ENCODE measurements around the gene TBX4. TPM values are rescaled to one million over a fixed set of nuclear protein-coding genes. Genes with fewer than 3 reads are reported as not detected.
"Not testable (repeated sequence)": the region's sequence is repeated elsewhere in the genome, so short reads cannot be mapped to it uniquely, and the experiment has no call there.

Gene TBX4
- polyA plus RNA-seq, 2 donors = 0.01 TPM; not detected in 1

- H3K27ac ChIP-seq (ENCODE audit: low read depth in 2 of 2, low read length in 1 of 2) = no peak overlapping the region
- H3K36me3 ChIP-seq (ENCODE audit: control insufficient read depth in 2 of 2, insufficient read depth in 2 of 2, low read length in 1 of 2) = no peaks in the 10 kb centered on the region
- H3K9me3 ChIP-seq (ENCODE audit: control insufficient read depth in 2 of 2, insufficient read depth in 1 of 2, low read depth in 1 of 2, low read length in 1 of 2) = no peaks in the 10 kb centered on the region
- no peaks in the 10 kb centered on the region for H3K4me1 ChIP-seq (ENCODE audit: control insufficient read depth in 2 of 2, insufficient read depth in 2 of 2, low read length in 1 of 2)
- no peaks in the 10 kb centered on the region for H3K27me3 ChIP-seq (ENCODE audit: control insufficient read depth in 1 of 2, insufficient read depth in 2 of 2, low read length in 2 of 2)
- H3K4me3 ChIP-seq (ENCODE audit: low read depth in 1 of 2, low read length in 2 of 2) = no peak overlapping the region
- WGBS, 2 donors = 61 to 68% methylated on average over 3 of the region's 3 CpGs
Observed at GRCh38 chr17:61503961-61504360, 51.7 kb downstream of the TBX4 start.

GRCh38 chr17:61504697-61505096, 52.5 kb downstream of the TBX4 start:
- H3K4me3 ChIP-seq (ENCODE audit: low read depth in 1 of 2, low read length in 2 of 2) = no peak overlapping the region
- no peaks in the 10 kb centered on the region for H3K9me3 ChIP-seq (ENCODE audit: control insufficient read depth in 2 of 2, insufficient read depth in 1 of 2, low read depth in 1 of 2, low read length in 1 of 2)
- 25 to 41% methylated on average over 2 of the region's 2 CpGs for WGBS, 2 donors
- no peaks in the 10 kb centered on the region for H3K27me3 ChIP-seq (ENCODE audit: control insufficient read depth in 1 of 2, insufficient read depth in 2 of 2, low read length in 2 of 2)
- no peaks in the 10 kb centered on the region for H3K4me1 ChIP-seq (ENCODE audit: control insufficient read depth in 2 of 2, insufficient read depth in 2 of 2, low read length in 1 of 2)
- H3K36me3 ChIP-seq (ENCODE audit: control insufficient read depth in 2 of 2, insufficient read depth in 2 of 2, low read length in 1 of 2) = no peaks in the 10 kb centered on the region
- no peak overlapping the region for H3K27ac ChIP-seq (ENCODE audit: low read depth in 2 of 2, low read length in 1 of 2)

- WGBS, 2 donors = 67 to 72% methylated on average over 11 of the region's 11 CpGs
- no peaks in the 10 kb centered on the region for H3K9me3 ChIP-seq (ENCODE audit: control insufficient read depth in 2 of 2, insufficient read depth in 1 of 2, low read depth in 1 of 2, low read length in 1 of 2)
- no peak overlapping the region for H3K4me3 ChIP-seq (ENCODE audit: low read depth in 1 of 2, low read length in 2 of 2)
- H3K4me1 ChIP-seq (ENCODE audit: control insufficient read depth in 2 of 2, insufficient read depth in 2 of 2, low read length in 1 of 2) = no peaks in the 10 kb centered on the region
- H3K27ac ChIP-seq (ENCODE audit: low read depth in 2 of 2, low read length in 1 of 2) = no peak overlapping the region
- no peaks in the 10 kb centered on the region for H3K36me3 ChIP-seq (ENCODE audit: control insufficient read depth in 2 of 2, insufficient read depth in 2 of 2, low read length in 1 of 2)
- no peaks in the 10 kb centered on the region for H3K27me3 ChIP-seq (ENCODE audit: control insufficient read depth in 1 of 2, insufficient read depth in 2 of 2, low read length in 2 of 2)
Observed at GRCh38 chr17:61505846-61506627, 53.8 kb downstream of the TBX4 start.

GRCh38 chr17:61507383-61508066, 55.3 kb downstream of the TBX4 start:
- no peaks in the 10 kb centered on the region for H3K4me1 ChIP-seq (ENCODE audit: control insufficient read depth in 2 of 2, insufficient read depth in 2 of 2, low read length in 1 of 2)
- H3K4me3 ChIP-seq (ENCODE audit: low read depth in 1 of 2, low read length in 2 of 2) = no peak overlapping the region
- H3K9me3 ChIP-seq (ENCODE audit: control insufficient read depth in 2 of 2, insufficient read depth in 1 of 2, low read depth in 1 of 2, low read length in 1 of 2) = no peaks in the 10 kb centered on the region
- H3K27ac ChIP-seq (ENCODE audit: low read depth in 2 of 2, low read length in 1 of 2) = no peak overlapping the region
- 79 to 80% methylated on average over 9 of the region's 9 CpGs for WGBS, 2 donors
- H3K36me3 ChIP-seq (ENCODE audit: control insufficient read depth in 2 of 2, insufficient read depth in 2 of 2, low read length in 1 of 2) = no peaks in the 10 kb centered on the region
- H3K27me3 ChIP-seq (ENCODE audit: control insufficient read depth in 1 of 2, insufficient read depth in 2 of 2, low read length in 2 of 2) = no peaks in the 10 kb centered on the region

- no peak overlapping the region for H3K4me3 ChIP-seq (ENCODE audit: low read depth in 1 of 2, low read length in 2 of 2)
- no peaks in the 10 kb centered on the region for H3K27me3 ChIP-seq (ENCODE audit: control insufficient read depth in 1 of 2, insufficient read depth in 2 of 2, low read length in 2 of 2)
- no peaks in the 10 kb centered on the region for H3K36me3 ChIP-seq (ENCODE audit: control insufficient read depth in 2 of 2, insufficient read depth in 2 of 2, low read length in 1 of 2)
- H3K9me3 ChIP-seq (ENCODE audit: control insufficient read depth in 2 of 2, insufficient read depth in 1 of 2, low read depth in 1 of 2, low read length in 1 of 2) = no peaks in the 10 kb centered on the region
- no peak overlapping the region for H3K27ac ChIP-seq (ENCODE audit: low read depth in 2 of 2, low read length in 1 of 2)
- H3K4me1 ChIP-seq (ENCODE audit: control insufficient read depth in 2 of 2, insufficient read depth in 2 of 2, low read length in 1 of 2) = no peaks in the 10 kb centered on the region
- 46 to 54% methylated on average over 5 of the region's 5 CpGs for WGBS, 2 donors
Observed at GRCh38 chr17:61508912-61509311, 56.7 kb downstream of the TBX4 start.

GRCh38 chr17:61509454-61509853, 57.2 kb downstream of the TBX4 start:
- H3K27me3 ChIP-seq (ENCODE audit: control insufficient read depth in 1 of 2, insufficient read depth in 2 of 2, low read length in 2 of 2); H3K27ac ChIP-seq (ENCODE audit: low read depth in 2 of 2, low read length in 1 of 2); H3K4me3 ChIP-seq (ENCODE audit: low read depth in 1 of 2, low read length in 2 of 2); H3K4me1 ChIP-seq (ENCODE audit: control insufficient read depth in 2 of 2, insufficient read depth in 2 of 2, low read length in 1 of 2); H3K36me3 ChIP-seq (ENCODE audit: control insufficient read depth in 2 of 2, insufficient read depth in 2 of 2, low read length in 1 of 2); H3K9me3 ChIP-seq (ENCODE audit: control insufficient read depth in 2 of 2, insufficient read depth in 1 of 2, low read depth in 1 of 2, low read length in 1 of 2): not testable (repeated sequence)
- WGBS, 2 donors = 64 to 79% methylated on average over 5 of the region's 5 CpGs

GRCh38 chr17:61510237-61510636, 58.0 kb downstream of the TBX4 start:
- 76 to 78% methylated on average over 6 of the region's 6 CpGs for WGBS, 2 donors
- Histone ChIP-seq H3K27me3 (ENCODE audit: control insufficient read depth in 1 of 2, insufficient read depth in 2 of 2, low read length in 2 of 2) (no peaks in the 10 kb centered on the region), H3K4me3 (ENCODE audit: low read depth in 1 of 2, low read length in 2 of 2) (no peak overlapping the region), H3K9me3 (ENCODE audit: control insufficient read depth in 2 of 2, insufficient read depth in 1 of 2, low read depth in 1 of 2, low read length in 1 of 2) (no peaks in the 10 kb centered on the region), H3K27ac (ENCODE audit: low read depth in 2 of 2, low read length in 1 of 2) (no peak overlapping the region), H3K36me3 (ENCODE audit: control insufficient read depth in 2 of 2, insufficient read depth in 2 of 2, low read length in 1 of 2) (no peaks in the 10 kb centered on the region), H3K4me1 (ENCODE audit: control insufficient read depth in 2 of 2, insufficient read depth in 2 of 2, low read length in 1 of 2) (no peaks in the 10 kb centered on the region)

GRCh38 chr17:61510991-61511390, 58.8 kb downstream of the TBX4 start:
- no peaks in the 10 kb centered on the region for H3K27me3 ChIP-seq (ENCODE audit: control insufficient read depth in 1 of 2, insufficient read depth in 2 of 2, low read length in 2 of 2)

GRCh38 chr17:61511480-61512182, 59.4 kb downstream of the TBX4 start:
- Histone ChIP-seq H3K4me3 (ENCODE audit: low read depth in 1 of 2, low read length in 2 of 2) (no peak overlapping the region), H3K27me3 (ENCODE audit: control insufficient read depth in 1 of 2, insufficient read depth in 2 of 2, low read length in 2 of 2) (no peaks in the 10 kb centered on the region), H3K4me1 (ENCODE audit: control insufficient read depth in 2 of 2, insufficient read depth in 2 of 2, low read length in 1 of 2) (no peaks in the 10 kb centered on the region), H3K9me3 (ENCODE audit: control insufficient read depth in 2 of 2, insufficient read depth in 1 of 2, low read depth in 1 of 2, low read length in 1 of 2) (no peaks in the 10 kb centered on the region), H3K36me3 (ENCODE audit: control insufficient read depth in 2 of 2, insufficient read depth in 2 of 2, low read length in 1 of 2) (no peaks in the 10 kb centered on the region), H3K27ac (ENCODE audit: low read depth in 2 of 2, low read length in 1 of 2) (no peak overlapping the region)
- WGBS, 2 donors = 84 to 86% methylated on average over 4 of the region's 4 CpGs

More at GRCh38 chr17:61510991-61511390, 58.8 kb downstream of the TBX4 start:
- no peaks in the 10 kb centered on the region for H3K36me3 ChIP-seq (ENCODE audit: control insufficient read depth in 2 of 2, insufficient read depth in 2 of 2, low read length in 1 of 2)
- H3K4me1 ChIP-seq (ENCODE audit: control insufficient read depth in 2 of 2, insufficient read depth in 2 of 2, low read length in 1 of 2) = no peaks in the 10 kb centered on the region
- 63 to 67% methylated on average over 2 of the region's 2 CpGs for WGBS, 2 donors
- H3K9me3 ChIP-seq (ENCODE audit: control insufficient read depth in 2 of 2, insufficient read depth in 1 of 2, low read depth in 1 of 2, low read length in 1 of 2) = no peaks in the 10 kb centered on the region
- H3K4me3 ChIP-seq (ENCODE audit: low read depth in 1 of 2, low read length in 2 of 2) = no peak overlapping the region
- H3K27ac ChIP-seq (ENCODE audit: low read depth in 2 of 2, low read length in 1 of 2) = no peak overlapping the region

Data from esophagus (tissue), 2 donors.